Stimulated activated naive B cell treated with anti-CD40 and anti-IgM and Interleukin-4, amounts not matched to agents 10 μg/mL and 1 μg/mL and 100 μg/mL, for 72 hours (primary cell): Measurements from ENCODE around the gene PTPRD.
A peak's percentile ranks its signal among the peaks of the same experiment; 100 is the strongest.

Experiments
- ATAC-seq, 2 donors: fragments of 150-1000 bp; cut with Tn5 transposase; replicated peaks; 2 replicates each; pipeline ENCODE4 v1.10.0; 2021; ENCODE audit warnings: moderate library complexity in 1 of 2
- DNase-seq: peaks from one replicate; pipeline ENCODE4 v3.0.0; 2021
- H3K27ac Mint-ChIP-seq: one replicate; pipeline ENCODE4 v1.8.0; 2022; ENCODE audit warnings: mild to moderate bottlenecking, mixed read lengths
- H3K27me3 Mint-ChIP-seq, 2 donors: one replicate each; pipeline ENCODE4 v1.8.0; 2022; ENCODE audit warnings: mixed read lengths in 2 of 2
- H3K36me3 Mint-ChIP-seq, 2 donors: one replicate each; pipeline ENCODE4 v1.8.0; 2022; ENCODE audit warnings: mixed read lengths in 2 of 2, mild to moderate bottlenecking in 1 of 2
- H3K4me1 Mint-ChIP-seq, 2 donors: one replicate each; pipeline ENCODE4 v1.8.0; 2022; ENCODE audit warnings: mixed read lengths in 2 of 2, mild to moderate bottlenecking in 1 of 2
- H3K4me3 Mint-ChIP-seq, 2 donors: one replicate each; pipeline ENCODE4 v1.8.0; 2022; ENCODE audit warnings: mild to moderate bottlenecking in 2 of 2, mixed read lengths in 2 of 2, moderate library complexity in 1 of 2
- H3K9me3 Mint-ChIP-seq, 2 donors: one replicate each; pipeline ENCODE4 v1.8.0; 2022; ENCODE audit warnings: mixed read lengths in 2 of 2, mild to moderate bottlenecking in 1 of 2

PTPRD gene

GRCh38 chr9:10235376-10235775 is 377.4 kb downstream of the PTPRD start:
- Mint-ChIP-seq H3K4me1 (no peaks in the 10 kb centered on the region), H3K36me3 (no peaks in the 10 kb centered on the region), H3K27me3 (no peaks in the 10 kb centered on the region), H3K4me3 (no peak overlapping the region), H3K9me3 (no peaks in the 10 kb centered on the region), H3K27ac (no peak overlapping the region)
- DNase-seq (no peak), ATAC-seq (no peak)

GRCh38 chr9:10232352-10232930 is 380.4 kb downstream of the PTPRD start:
- Mint-ChIP-seq H3K4me3 (no peak overlapping the region), H3K9me3 (no peaks in the 10 kb centered on the region), H3K4me1 (no peaks in the 10 kb centered on the region), H3K27me3 (no peaks in the 10 kb centered on the region), H3K27ac (no peak overlapping the region), H3K36me3 (no peaks in the 10 kb centered on the region)
- ATAC-seq (no peak), DNase-seq (no peak)

DNA sequence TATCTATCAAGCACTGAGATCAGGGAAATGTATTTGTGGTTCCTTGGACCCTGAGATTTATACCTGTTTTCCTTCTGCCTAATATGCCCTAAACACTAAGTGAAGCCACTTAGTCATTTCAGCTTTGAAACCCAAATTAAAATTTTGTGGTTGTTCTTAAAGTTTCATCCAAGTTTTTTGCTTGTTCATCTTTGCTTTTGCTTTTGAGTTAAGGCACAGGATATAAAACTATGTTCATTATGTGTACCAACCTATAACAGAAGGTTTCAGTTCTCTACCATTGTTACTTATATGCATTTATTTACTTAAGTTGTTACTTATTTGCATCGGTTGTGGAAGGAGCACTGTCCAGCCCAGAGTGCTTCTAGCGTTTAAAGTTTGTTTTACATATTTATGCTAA is 382.3 kb downstream of the PTPRD start:
- peak in 1 of 2 donors; percentile 25 for ATAC-seq
- DNase-seq, result no peak
- Mint-ChIP-seq H3K4me3 (no peak overlapping the region), H3K4me1 (no peaks in the 10 kb centered on the region), H3K36me3 (no peaks in the 10 kb centered on the region), H3K9me3 (no peaks in the 10 kb centered on the region), H3K27ac (no peak overlapping the region), H3K27me3 (no peaks in the 10 kb centered on the region)

GRCh38 chr9:10228082-10228481 is 384.7 kb downstream of the PTPRD start:
- no peak for DNase-seq

DNA sequence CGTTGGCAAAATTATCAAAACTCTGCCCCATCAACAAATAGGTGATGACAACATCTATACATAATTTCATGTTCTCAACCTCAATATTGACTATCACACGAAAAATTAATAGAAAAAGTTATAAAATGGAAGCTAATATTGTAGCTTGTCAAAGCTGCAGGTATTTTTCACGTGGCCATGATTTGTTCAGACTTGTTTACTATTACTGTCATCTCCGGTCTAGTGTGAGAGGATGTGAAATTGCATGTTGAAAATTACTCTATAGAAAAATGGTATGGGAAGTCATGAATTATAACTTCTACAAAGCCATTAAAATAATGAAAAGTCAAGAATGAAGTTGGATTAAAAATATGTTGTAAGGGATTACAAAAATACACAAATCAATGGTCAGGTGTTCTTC is 385.8 kb downstream of the PTPRD start:
- H3K36me3 Mint-ChIP-seq, result no peaks in the 10 kb centered on the region
- H3K9me3 Mint-ChIP-seq, result no peaks in the 10 kb centered on the region
- ATAC-seq (no peak), DNase-seq (no peak)
- no peak overlapping the region for H3K27ac Mint-ChIP-seq
- H3K4me3 Mint-ChIP-seq, result no peak overlapping the region
- H3K27me3 Mint-ChIP-seq, result no peaks in the 10 kb centered on the region
- peaks cover 0 to 4% of the 10 kb centered on the region in 2 donors for H3K4me1 Mint-ChIP-seq

More at GRCh38 chr9:10228082-10228481, 384.7 kb downstream of the PTPRD start:
- no peak for ATAC-seq
- Mint-ChIP-seq H3K27ac (no peak overlapping the region), H3K9me3 (no peaks in the 10 kb centered on the region), H3K27me3 (no peaks in the 10 kb centered on the region), H3K4me3 (no peak overlapping the region), H3K36me3 (no peaks in the 10 kb centered on the region), H3K4me1 (peaks cover 0 to 3% of the 10 kb centered on the region in 2 donors)

DNA sequence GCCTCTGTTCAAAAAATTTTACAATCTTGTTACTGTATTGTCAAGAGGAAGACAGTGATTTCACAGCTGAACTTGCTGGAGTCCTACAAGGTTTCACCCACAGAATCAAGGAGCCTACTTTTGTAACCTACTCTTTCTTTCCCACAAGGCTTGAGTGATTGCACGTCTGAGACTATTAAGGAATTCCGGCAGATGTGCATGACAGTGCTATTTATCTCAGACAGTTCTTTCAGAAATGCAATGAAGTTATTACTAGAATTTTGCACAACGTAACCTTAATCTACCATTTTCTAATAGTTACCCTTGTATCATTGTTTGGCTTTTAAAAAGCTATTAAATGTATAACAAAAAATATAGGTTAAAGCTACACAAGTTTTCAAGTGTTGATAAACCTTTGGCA is 400.1 kb downstream of the PTPRD start:
- no peaks in the 10 kb centered on the region for H3K4me1 Mint-ChIP-seq
- ATAC-seq, result no peak
- H3K27me3 Mint-ChIP-seq, result no peaks in the 10 kb centered on the region
- H3K4me3 Mint-ChIP-seq, result no peak overlapping the region
- no peak overlapping the region for H3K27ac Mint-ChIP-seq
- no peaks in the 10 kb centered on the region for H3K9me3 Mint-ChIP-seq
- no peak for DNase-seq
- H3K36me3 Mint-ChIP-seq, result no peaks in the 10 kb centered on the region

DNA sequence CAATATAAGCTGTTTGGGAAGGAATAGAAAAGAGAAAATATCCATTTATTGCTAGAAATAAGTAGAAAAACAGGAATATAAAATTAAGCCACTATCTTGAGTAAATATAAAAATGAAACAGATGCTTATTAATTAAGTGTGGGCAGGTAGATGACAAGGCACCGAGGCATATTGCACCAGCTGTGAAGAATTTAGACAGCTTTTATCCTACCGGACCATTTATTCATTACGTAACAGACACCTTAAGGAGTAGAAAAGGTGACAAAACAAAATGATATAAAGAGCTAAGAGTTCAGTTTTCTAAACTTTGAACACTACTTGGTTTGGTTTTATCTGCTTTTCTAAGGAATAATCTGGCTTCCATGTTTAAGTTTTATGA is 404.1 kb downstream of the PTPRD start:
- Mint-ChIP-seq H3K9me3 (no peaks in the 10 kb centered on the region), H3K4me1 (no peaks in the 10 kb centered on the region), H3K27me3 (no peaks in the 10 kb centered on the region), H3K4me3 (peak overlapping the region in 1 of 2 donors; percentile 79), H3K27ac (no peak overlapping the region), H3K36me3 (no peaks in the 10 kb centered on the region)
- DNase-seq (no peak), ATAC-seq (no peak)

DNA sequence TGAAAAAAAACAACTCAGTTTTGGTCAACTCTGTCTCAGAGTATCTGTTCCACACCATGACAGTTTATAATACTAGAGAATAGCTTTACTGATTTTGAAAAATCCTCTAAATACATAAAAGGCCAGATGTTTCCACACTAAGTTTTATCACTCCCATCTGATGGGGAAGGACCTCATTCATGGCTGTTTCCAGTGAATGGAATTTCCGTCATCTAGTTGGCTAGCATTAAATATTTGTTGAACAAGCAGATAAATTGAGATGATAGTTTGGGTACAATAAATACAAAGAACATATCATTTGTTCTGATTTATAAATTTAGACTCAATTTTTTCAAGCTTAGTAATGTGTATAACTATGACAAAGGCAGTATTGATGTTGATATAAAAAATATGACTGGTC is 408.5 kb downstream of the PTPRD start:
- DNase-seq (no peak), ATAC-seq (no peak)
- Mint-ChIP-seq H3K4me3 (no peak overlapping the region), H3K36me3 (no peaks in the 10 kb centered on the region), H3K4me1 (no peaks in the 10 kb centered on the region), H3K27me3 (no peaks in the 10 kb centered on the region), H3K9me3 (no peaks in the 10 kb centered on the region), H3K27ac (no peak overlapping the region)

- H3K27ac Mint-ChIP-seq, result no peak overlapping the region
- ATAC-seq (no peak), DNase-seq (no peak)
- H3K27me3 Mint-ChIP-seq, result no peaks in the 10 kb centered on the region
- H3K36me3 Mint-ChIP-seq, result no peaks in the 10 kb centered on the region
- H3K4me3 Mint-ChIP-seq, result no peak overlapping the region
- H3K9me3 Mint-ChIP-seq, result no peaks in the 10 kb centered on the region
- H3K4me1 Mint-ChIP-seq, result no peaks in the 10 kb centered on the region
Measured at GRCh38 chr9:10173561-10173960, 439.2 kb downstream of the PTPRD start.

- Mint-ChIP-seq H3K9me3 (no peaks in the 10 kb centered on the region), H3K4me1 (no peaks in the 10 kb centered on the region), H3K4me3 (no peak overlapping the region), H3K27me3 (no peaks in the 10 kb centered on the region), H3K36me3 (no peaks in the 10 kb centered on the region), H3K27ac (no peak overlapping the region)
- ATAC-seq (no peak), DNase-seq (no peak)
Measured at GRCh38 chr9:10172476-10172875, 440.3 kb downstream of the PTPRD start.

DNA sequence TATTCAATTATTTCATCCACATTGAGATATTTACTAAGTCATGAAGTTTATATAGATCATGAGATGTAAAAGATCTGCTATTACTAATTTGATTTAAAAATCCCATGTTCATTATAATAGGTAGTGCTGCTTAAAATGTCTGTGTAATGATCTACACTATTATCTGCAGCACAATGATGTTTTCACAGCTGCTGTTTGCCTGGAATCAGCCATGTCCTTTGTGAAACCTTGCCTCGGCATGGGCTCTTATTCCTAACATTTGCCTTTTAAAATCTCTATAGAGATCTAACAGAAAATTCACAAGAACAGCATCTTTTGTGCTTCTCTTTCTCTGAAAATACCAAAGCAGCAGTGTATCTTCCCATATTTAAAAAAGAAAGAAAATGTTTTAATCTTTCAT is 444.6 kb downstream of the PTPRD start:
- Mint-ChIP-seq H3K27ac (no peak overlapping the region), H3K4me3 (no peak overlapping the region), H3K27me3 (no peaks in the 10 kb centered on the region), H3K9me3 (no peaks in the 10 kb centered on the region), H3K36me3 (no peaks in the 10 kb centered on the region), H3K4me1 (no peaks in the 10 kb centered on the region)
- DNase-seq (no peak), ATAC-seq (no peak)

DNA sequence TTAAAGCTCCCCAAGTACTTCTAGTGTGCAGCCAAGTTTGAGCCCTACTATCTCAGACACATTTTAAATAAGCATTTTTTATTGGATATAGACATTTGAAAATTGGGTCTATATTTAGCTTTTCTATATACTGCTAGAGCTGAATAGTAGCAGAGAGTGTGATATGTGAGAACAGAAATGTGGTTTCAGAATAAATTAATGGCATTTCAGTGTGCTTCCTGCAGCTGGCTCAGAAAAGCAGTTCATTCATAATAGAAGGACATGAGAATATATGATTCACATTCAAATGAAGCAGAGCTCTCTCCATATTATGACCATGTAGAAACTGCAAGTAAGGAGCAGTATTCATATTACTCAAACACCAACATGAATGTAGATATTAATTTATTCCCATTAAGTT is 464.0 kb downstream of the PTPRD start:
- Mint-ChIP-seq H3K9me3 (no peaks in the 10 kb centered on the region), H3K27ac (no peak overlapping the region), H3K4me1 (no peaks in the 10 kb centered on the region), H3K36me3 (no peaks in the 10 kb centered on the region), H3K4me3 (no peak overlapping the region), H3K27me3 (no peaks in the 10 kb centered on the region)
- no peak for ATAC-seq
- no peak for DNase-seq

GRCh38 chr9:10146517-10147331 is 466.1 kb downstream of the PTPRD start:
- H3K27me3 Mint-ChIP-seq, result no peaks in the 10 kb centered on the region
- H3K4me1 Mint-ChIP-seq, result no peaks in the 10 kb centered on the region
- ATAC-seq, result no peak
- H3K9me3 Mint-ChIP-seq, result no peaks in the 10 kb centered on the region
- no peak for DNase-seq
- no peaks in the 10 kb centered on the region for H3K36me3 Mint-ChIP-seq
- H3K27ac Mint-ChIP-seq, result no peak overlapping the region
- H3K4me3 Mint-ChIP-seq, result no peak overlapping the region

- H3K27me3 Mint-ChIP-seq, result no peaks in the 10 kb centered on the region
- no peaks in the 10 kb centered on the region for H3K4me1 Mint-ChIP-seq
- DNase-seq (no peak), ATAC-seq (no peak)
- no peak overlapping the region for H3K27ac Mint-ChIP-seq
- H3K36me3 Mint-ChIP-seq, result no peaks in the 10 kb centered on the region
- H3K4me3 Mint-ChIP-seq, result no peak overlapping the region
- H3K9me3 Mint-ChIP-seq, result no peaks in the 10 kb centered on the region
Measured at GRCh38 chr9:10144355-10144754, 468.4 kb downstream of the PTPRD start.

- Mint-ChIP-seq H3K27ac (no peak overlapping the region), H3K4me1 (no peaks in the 10 kb centered on the region), H3K27me3 (no peaks in the 10 kb centered on the region), H3K4me3 (no peak overlapping the region), H3K36me3 (no peaks in the 10 kb centered on the region), H3K9me3 (peaks cover 5 to 8% of the 10 kb centered on the region in 2 donors)
- DNase-seq, result no peak
- no peak for ATAC-seq
Measured at GRCh38 chr9:10135553-10135952, 477.2 kb downstream of the PTPRD start.
